GM13976 (cell line): ENCODE data around the gene CCDC83.

ENCODE experiments used
- DNase-seq: peaks from one replicate; pipeline ENCODE4 v3.0.0; 2012; ENCODE audit warnings: low spot score
- CTCF ChIP-seq: IDR thresholded peaks from 2 replicates; pipeline ENCODE4 v1.5.1; 2012; ENCODE audit warnings: borderline replicate concordance, mild to moderate bottlenecking; ENCODE audit not compliant: insufficient read depth; ENCODE audit errors: extremely low read depth, missing control alignments, control extremely low read depth
- in situ Hi-C: fragments of 300-500 bp; cut with MboI; formaldehyde crosslinking; loops from one replicate; pipeline ENCODE4 v1.12.0; 2022; ENCODE audit warnings: low sequenced_read_pairs, mixed read lengths, inconsistent platforms; ENCODE audit not compliant: unreplicated experiment

Gene CCDC83

DNA sequence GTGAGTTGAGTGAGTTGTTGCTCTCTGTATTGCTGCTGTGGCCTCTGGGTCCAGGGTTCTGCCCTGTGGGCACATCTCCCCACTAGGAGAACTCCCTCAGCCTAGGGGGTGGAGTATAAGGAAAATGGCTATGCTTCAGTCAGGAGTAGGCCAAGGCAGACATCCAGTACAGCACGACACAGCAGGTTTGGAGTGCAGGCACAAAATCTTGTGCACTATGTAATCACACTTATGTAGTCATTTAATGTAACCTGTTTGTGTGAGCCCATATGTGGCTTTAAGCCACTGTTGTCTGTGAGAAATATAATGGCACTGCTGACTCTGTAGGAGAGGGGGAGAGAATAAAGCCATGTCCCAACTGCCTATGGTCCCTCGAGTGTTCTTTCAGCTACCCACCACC is 90.1 kb downstream of the CCDC83 start:
- in situ Hi-C loops = no loop called here
- no peak for TF ChIP-seq CTCF
- no peak for DNase-seq

GRCh38 chr11:85945788-85946187 is 90.6 kb downstream of the CCDC83 start:
- in situ Hi-C loops = no loop called here
- no peak for DNase-seq
- no peak for TF ChIP-seq CTCF

DNA sequence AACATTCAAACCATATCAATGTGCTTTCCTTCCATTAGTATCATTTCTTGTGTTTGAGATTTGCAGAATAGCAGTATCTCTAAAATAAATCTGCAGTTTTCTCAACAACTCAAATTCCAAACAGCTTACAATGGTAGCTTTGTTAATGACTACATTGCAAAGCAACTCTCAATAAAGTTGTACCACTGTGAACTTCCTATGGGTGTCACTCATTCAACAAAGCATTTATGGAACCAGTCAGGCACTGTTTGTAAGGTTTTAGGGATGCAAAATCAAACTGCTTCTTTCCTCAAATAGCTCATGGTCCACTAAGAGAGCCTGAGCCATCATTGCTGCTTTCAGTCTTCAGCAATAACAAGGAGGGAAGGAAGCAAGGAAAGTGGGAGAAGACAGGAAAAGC is 91.0 kb downstream of the CCDC83 start:
- in situ Hi-C loops = no loop called here
- no peak for TF ChIP-seq CTCF

GRCh38 chr11:85947431-85948272 is 92.5 kb downstream of the CCDC83 start:
- peak; percentile 27 for DNase-seq
- in situ Hi-C loops = no loop called here
- no peak for TF ChIP-seq CTCF

More for the DNA sequence above, 91.0 kb downstream of the CCDC83 start:
- no peak for DNase-seq

DNA sequence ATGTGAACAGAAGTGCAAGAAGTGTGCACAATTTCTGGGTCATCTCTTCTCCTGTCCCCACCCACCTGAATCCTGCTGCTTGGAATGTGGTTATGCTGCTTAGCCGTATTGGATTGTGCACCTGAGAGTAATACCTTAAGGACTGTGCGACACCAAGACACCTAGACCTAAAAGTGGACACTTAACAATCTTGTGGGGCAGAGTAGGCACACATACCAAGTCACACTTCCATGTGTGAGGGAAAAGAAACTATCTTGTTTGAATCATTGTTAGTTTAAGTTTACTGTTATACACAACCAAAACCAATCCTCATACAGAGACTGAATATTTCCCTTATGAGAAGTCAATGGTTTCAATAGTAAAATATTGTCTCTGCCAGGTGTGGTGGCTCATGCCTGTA is 93.7 kb downstream of the CCDC83 start:
- in situ Hi-C loops = no loop called here
- TF ChIP-seq CTCF = no peak
- DNase-seq = no peak

- no peak for TF ChIP-seq CTCF
- DNase-seq = no peak
- in situ Hi-C loops = no loop called here
Measured at GRCh38 chr11:85949798-85950197, 94.6 kb downstream of the CCDC83 start.
